Mesothelial cell of epicardium (in vitro differentiated cells): ENCODE data around the gene LPXN. TPM values are rescaled to one million over a fixed set of nuclear protein-coding genes. Genes with fewer than 3 reads are reported as not detected.

Experiments used
- DNase-seq, 2 experiments: peaks; one replicate each; pipeline ENCODE4 v3.0.0; 2021; ENCODE audit warnings: low spot score in 2 of 2; ENCODE audit not compliant: unreplicated experiment in 2 of 2
- H3K27ac Mint-ChIP-seq: 2 replicates; pipeline ENCODE4 v1.8.0; 2021; ENCODE audit warnings: mixed read lengths
- H3K27me3 Mint-ChIP-seq: 2 replicates; pipeline ENCODE4 v1.8.0; 2021; ENCODE audit warnings: low read depth, mixed read lengths
- H3K36me3 Mint-ChIP-seq: 2 replicates; pipeline ENCODE4 v1.8.0; 2021; ENCODE audit warnings: mixed read lengths
- H3K4me1 Mint-ChIP-seq: 2 replicates; pipeline ENCODE4 v1.8.0; 2021; ENCODE audit warnings: mixed read lengths
- H3K4me3 Mint-ChIP-seq: 2 replicates; pipeline ENCODE4 v1.8.0; 2021; ENCODE audit warnings: mild to moderate bottlenecking, moderate library complexity, mixed read lengths
- H3K9me3 Mint-ChIP-seq: 2 replicates; pipeline ENCODE4 v1.8.0; 2021; ENCODE audit warnings: mixed read lengths
- CTCF ChIP-seq: fragments of 200-600 bp; sonication (generic); IDR thresholded peaks from one replicate; pipeline ENCODE4 v1.5.0; 2021; ENCODE audit warnings: antibody characterized with exemption; ENCODE audit not compliant: unreplicated experiment
- total RNA-seq: library from RNA; stranded (reverse); gene quantifications from 3 replicates; pipeline ENCODE4 v1.2.1, GENCODE V29; 2021

The LPXN gene
- total RNA-seq, 1 donor from 2014 or later: 5.8 TPM

GRCh38 chr11:58502004-58502403, 73.7 kb downstream of the LPXN start:
- no peak overlapping the region for H3K27ac Mint-ChIP-seq
- no peak overlapping the region for H3K4me3 Mint-ChIP-seq
- no peaks in the 10 kb centered on the region for H3K4me1 Mint-ChIP-seq
- no peaks in the 10 kb centered on the region for H3K9me3 Mint-ChIP-seq
- no peaks in the 10 kb centered on the region for H3K36me3 Mint-ChIP-seq
- no peak for DNase-seq
- TF ChIP-seq CTCF: no peak
- peaks cover 18% of the 10 kb centered on the region for H3K27me3 Mint-ChIP-seq

- Mint-ChIP-seq H3K4me1 (no peaks in the 10 kb centered on the region), H3K36me3 (no peaks in the 10 kb centered on the region), H3K27ac (no peak overlapping the region), H3K4me3 (no peak overlapping the region), H3K9me3 (no peaks in the 10 kb centered on the region), H3K27me3 (peaks cover 14% of the 10 kb centered on the region)
- no peak for TF ChIP-seq CTCF
- no peak for DNase-seq
These were observed 77.2 kb downstream of the LPXN start for GRCh38 chr11:58498464-58498863.

- H3K36me3 Mint-ChIP-seq: no peaks in the 10 kb centered on the region
- no peaks in the 10 kb centered on the region for H3K9me3 Mint-ChIP-seq
- no peak overlapping the region for H3K27ac Mint-ChIP-seq
- H3K27me3 Mint-ChIP-seq: peaks cover 9% of the 10 kb centered on the region
- DNase-seq: no peak
- H3K4me1 Mint-ChIP-seq: no peaks in the 10 kb centered on the region
- no peak overlapping the region for H3K4me3 Mint-ChIP-seq
- TF ChIP-seq CTCF: no peak
These were observed 77.7 kb downstream of the LPXN start for GRCh38 chr11:58497951-58498350.

- no peaks in the 10 kb centered on the region for H3K4me1 Mint-ChIP-seq
- TF ChIP-seq CTCF: no peak
- H3K27ac Mint-ChIP-seq: no peak overlapping the region
- H3K4me3 Mint-ChIP-seq: no peak overlapping the region
- H3K27me3 Mint-ChIP-seq: peaks cover 7% of the 10 kb centered on the region
- no peak for DNase-seq
- H3K36me3 Mint-ChIP-seq: no peaks in the 10 kb centered on the region
- H3K9me3 Mint-ChIP-seq: no peaks in the 10 kb centered on the region
These were observed 79.8 kb downstream of the LPXN start for GRCh38 chr11:58495906-58496305.

- Mint-ChIP-seq H3K27me3 (peaks cover 1% of the 10 kb centered on the region), H3K27ac (no peak overlapping the region)
- no peak for DNase-seq
These were observed 81.6 kb downstream of the LPXN start for GRCh38 chr11:58494101-58494500.

More at GRCh38 chr11:58494101-58494500, 81.6 kb downstream of the LPXN start:
- no peaks in the 10 kb centered on the region for H3K4me1 Mint-ChIP-seq
- no peaks in the 10 kb centered on the region for H3K36me3 Mint-ChIP-seq
- no peaks in the 10 kb centered on the region for H3K9me3 Mint-ChIP-seq
- TF ChIP-seq CTCF: no peak
- no peak overlapping the region for H3K4me3 Mint-ChIP-seq
